SW480 (cell line): ENCODE measurements around the gene GNA12.

Source experiments
- DNase-seq: peaks from one replicate; pipeline ENCODE4 v3.0.0-alpha.2; 2016; ENCODE audit warnings: low spot score

Gene GNA12

GRCh38 chr7:2775785-2776184 is 68.3 kb downstream of the GNA12 start:
- no peak for DNase-seq

GRCh38 chr7:2775376-2775775 is 68.7 kb downstream of the GNA12 start:
- DNase-seq = no peak

DNA sequence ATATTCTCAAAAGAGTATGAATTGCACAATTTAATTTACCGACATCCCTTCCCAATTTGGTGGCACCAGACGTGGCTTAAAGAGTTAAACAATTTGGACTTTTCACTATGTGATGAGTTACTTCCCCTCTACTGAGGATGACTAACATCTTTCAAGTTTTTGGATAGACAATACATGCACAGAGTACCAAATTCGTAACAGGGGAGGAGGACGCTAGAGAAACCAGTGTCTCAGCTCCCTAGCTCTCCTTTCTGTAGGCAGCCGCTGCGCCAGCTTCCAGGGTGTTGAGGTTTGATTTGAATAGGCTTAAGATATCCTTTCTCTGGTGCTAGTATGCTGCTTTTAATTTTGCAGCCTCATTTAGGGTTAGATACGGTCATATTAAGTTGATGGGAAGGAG is 69.2 kb downstream of the GNA12 start:
- no peak for DNase-seq

GRCh38 chr7:2774280-2774679 is 69.8 kb downstream of the GNA12 start:
- no peak for DNase-seq

DNA sequence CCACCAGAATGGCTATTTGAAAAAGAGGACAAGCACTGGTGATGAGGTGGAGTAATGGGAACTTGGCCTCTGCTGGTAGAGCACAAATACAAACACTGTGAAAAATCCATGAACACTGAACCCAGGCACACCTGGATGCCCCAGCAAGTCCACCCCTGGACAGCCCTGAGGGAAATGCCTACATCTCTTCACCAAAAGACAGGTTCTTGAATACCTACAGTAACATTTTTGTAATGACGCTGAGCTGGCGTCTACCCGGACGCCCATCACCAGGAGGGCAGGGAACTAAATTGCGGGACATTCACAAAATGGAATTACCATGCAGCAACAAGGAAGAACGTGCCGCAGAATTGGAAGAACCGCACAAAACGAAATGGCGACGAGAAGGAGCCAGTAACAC is 70.5 kb downstream of the GNA12 start:
- DNase-seq = no peak

DNA sequence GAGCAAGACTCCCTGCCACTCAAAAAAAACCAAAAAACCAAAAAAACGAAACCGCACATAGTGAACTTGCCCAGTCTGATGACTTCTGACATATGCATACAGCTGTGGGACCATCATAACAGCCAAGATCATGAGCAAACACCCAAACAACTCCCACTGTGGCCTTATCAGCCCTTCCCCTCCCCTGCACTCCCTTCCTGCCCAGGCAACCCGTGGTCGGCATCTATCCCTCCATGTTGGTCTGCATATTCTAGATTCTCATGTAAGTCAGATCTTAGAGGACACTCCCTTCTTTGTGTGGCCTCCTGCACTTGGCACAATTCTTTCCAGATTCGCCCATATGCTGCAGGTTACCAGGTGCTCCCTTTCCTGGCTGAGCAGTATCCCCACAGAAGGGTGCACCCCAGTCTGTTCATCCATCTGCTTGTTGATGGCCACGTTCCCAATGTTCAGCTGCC is 72.8 kb downstream of the GNA12 start:
- no peak for DNase-seq

DNA sequence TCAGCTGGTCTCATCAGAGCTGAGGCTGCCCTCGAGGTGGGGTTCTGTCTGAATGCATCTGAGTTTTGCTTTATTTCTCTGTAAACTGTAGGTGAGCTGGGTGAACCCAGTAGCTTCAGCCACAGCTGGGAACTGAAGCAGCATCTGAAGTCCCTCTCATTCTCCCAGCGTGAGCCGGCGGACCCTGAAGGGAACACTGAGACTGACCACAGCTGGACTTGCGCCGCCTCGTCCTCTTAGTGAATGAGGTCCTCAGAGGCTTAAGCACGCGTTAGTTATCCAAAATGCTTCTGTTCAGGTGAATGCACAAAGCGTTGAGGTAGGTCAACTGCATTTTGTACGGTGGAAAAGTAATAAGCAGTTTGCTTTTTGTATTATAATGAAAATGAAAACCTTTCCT is 79.5 kb downstream of the GNA12 start:
- DNase-seq = no peak

DNA sequence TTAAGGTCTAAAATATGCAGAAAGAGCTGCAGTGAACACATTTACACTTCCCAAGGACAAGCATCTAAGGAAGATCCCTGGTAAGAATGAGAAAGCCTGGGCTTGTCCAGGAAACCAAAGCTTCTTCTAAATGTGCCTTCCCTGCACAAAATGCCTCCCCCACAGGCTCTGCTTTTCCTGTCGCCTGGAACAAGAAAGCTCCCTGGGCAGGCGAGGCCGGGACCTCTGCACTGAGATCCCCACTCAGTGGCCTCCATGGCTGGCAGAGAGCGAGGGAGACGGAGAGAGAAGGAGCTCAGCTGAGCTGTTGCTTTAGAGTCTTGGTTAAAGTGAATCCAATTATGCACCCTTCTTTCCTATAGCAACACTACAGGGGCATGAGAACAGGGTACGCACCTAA is 80.5 kb downstream of the GNA12 start:
- no peak for DNase-seq

DNA sequence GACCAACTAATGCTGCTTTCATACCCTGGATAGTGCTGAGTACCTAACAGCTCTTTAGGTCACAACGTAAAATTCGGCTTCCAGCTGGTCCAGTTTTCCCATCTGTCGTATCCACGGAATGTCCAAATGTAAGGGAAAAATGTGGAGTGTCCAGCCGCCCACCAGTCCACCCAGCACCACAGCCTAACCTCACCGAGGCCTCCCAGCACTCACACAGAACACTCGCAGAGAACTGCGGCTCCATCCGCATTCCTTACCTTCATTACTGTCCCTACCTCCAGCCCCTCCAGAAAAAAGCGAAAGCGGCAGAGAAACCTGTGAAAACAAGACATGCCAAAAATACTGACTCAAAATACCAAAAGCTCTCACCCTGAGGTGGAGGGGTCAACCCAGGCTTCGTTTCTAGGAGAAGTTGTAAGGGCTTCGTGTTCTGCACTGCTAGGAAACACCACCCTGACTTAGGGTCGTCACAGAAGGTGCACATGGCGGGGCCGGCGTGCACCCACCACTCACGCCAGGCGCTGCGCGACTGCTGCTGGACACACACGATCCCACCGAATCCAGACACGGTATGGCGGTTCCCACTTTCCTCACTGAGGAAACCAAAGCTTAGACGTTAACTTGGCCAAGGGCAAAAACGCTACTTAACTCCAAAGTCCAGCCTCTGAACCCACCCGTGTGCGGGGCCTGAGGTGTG is 82.2 kb downstream of the GNA12 start:
- DNase-seq = no peak

- DNase-seq = no peak
Observed at GRCh38 chr7:2761131-2761624, 82.9 kb downstream of the GNA12 start.

- DNase-seq = peak; percentile 97
Observed at GRCh38 chr7:2760098-2760889, 83.8 kb downstream of the GNA12 start.

- peak; percentile 84 for DNase-seq
Observed at GRCh38 chr7:2759736-2760097, 84.4 kb downstream of the GNA12 start.

GRCh38 chr7:2758673-2759616 is 85.2 kb downstream of the GNA12 start:
- DNase-seq = peak; percentile 28

DNA sequence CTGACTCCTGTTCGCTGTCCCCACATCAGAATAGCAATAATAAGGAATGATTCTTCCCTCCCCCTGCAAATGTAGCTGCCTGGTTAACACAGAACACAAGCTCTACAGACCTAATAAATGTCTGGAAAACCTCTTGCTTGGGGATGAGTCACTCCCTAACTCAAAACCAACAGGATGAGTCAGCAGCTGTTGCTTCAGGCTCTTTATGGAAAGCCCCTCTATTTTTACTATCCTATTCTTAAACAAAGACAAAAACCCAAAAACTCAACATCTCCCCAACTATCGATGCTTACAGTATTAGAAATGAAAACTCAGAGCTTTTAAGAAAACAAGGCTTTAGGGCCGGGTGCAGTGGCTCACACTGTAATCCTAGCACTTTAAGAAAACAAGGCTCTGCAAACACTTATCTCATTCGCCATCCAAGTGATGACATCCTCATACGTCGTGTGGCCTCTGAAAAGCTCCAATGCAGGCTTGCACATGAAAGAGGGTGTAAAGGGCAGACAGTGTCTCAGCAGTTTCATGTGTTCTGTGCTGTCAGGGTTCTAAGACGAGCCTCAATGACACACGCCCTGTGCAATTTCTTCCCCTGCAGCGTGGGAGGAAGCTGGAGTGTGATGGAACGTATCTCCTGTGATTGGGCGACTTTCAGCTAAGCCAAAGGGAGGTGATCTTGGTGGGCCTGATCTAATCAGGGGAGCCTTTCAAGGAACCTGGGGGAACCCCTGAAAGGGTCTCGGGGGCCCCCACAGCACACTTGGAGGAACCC is 86.0 kb downstream of the GNA12 start:
- peak; percentile 98 for DNase-seq

- peak; percentile 66 for DNase-seq
Observed at GRCh38 chr7:2757361-2757903, 86.7 kb downstream of the GNA12 start.

DNA sequence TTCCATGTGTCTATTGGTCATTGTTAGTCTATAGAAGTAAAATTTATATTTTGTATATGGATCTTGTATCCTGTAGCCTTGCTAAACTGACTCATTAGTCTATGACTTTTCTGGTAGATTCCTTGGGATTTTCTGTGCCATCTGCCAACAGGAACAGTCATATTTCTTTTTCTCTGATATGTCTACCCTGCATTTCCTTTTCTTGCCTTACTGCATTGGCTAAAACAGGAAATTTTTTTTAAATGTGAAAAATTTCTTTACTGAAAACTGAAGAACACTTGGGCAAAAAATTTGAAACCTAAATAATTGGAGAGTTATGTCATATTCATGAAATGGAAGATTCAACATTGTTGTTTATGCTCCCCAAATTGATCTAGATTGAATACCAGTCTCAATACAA is 88.6 kb downstream of the GNA12 start:
- DNase-seq = no peak

DNA sequence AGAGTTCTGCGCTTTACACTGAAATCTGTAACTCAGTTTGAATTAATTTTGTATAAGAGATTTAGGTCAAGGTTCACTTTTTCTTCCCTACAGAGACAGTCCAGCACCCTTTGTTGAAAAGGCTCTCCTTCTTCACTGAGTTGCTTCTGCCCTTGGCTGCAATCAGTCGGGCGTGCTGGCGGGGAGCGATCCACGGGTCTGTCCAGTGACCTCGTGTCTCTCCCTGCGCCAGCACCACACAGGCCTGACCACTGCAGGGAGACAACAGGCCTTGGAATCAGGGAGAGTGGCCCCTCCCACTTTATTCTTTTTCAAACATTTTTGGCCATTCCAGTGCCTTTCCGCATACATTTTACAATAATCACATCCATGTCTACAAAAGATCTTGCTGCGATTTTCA is 89.2 kb downstream of the GNA12 start:
- DNase-seq = no peak

- no peak for DNase-seq
Observed at GRCh38 chr7:2754086-2754485, 90.0 kb downstream of the GNA12 start.

GRCh38 chr7:2753148-2753547 is 91.0 kb downstream of the GNA12 start:
- no peak for DNase-seq

- DNase-seq = no peak
Observed at GRCh38 chr7:2751086-2751485, 93.0 kb downstream of the GNA12 start.

- no peak for DNase-seq
Observed at GRCh38 chr7:2750004-2750407, 94.1 kb downstream of the GNA12 start.
